ENCODE results near the gene BSPH1.
"Not testable (repeated sequence)": the region's sequence is repeated elsewhere in the genome, so short reads cannot be mapped to it uniquely, and the experiment has no call there.

Gene BSPH1

GRCh38 chr19:47920107-47920506, 71.9 kb downstream of the BSPH1 start:
- DNase-seq: not testable (repeated sequence)
